ENCODE data around the gene MACROD2.

DNA sequence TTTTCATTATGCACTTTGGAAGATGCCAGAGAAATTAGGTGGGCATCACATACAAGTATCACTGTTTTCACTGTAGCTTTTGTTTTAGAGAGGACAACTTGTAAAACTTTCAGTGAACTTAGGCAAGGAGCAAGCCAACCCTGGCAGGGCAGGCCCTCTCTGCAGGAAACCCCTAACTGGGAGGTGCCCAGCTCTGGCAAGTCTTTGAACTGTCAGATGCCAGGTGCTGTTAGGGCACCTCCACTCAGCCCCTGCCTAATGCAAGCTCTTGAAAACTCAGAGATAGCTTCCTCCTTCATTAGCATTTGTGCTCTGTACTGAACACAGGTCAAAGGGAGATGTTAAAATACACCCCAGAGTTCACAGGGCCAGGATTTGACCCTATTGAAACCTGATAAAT, 1116.3 kb downstream of the MACROD2 start:
- TF ChIP-seq YY1 (IDR thresholded peaks at IDR 0.05; ENCODE audit: insufficient read depth, insufficient read length) (no peak), SUZ12 (IDR thresholded peaks at IDR 0.05; ENCODE audit: extremely low read depth, insufficient read depth, insufficient read length) (no peak)
